Endometrial microvascular endothelial cells (primary cell): ENCODE data around the gene MOCS1. TPM values are rescaled to one million over a fixed set of nuclear protein-coding genes. Genes with fewer than 3 reads are reported as not detected.

Source experiments
- in situ Hi-C: cut with HindIII; loops from 2 replicates; pipeline ENCODE4 v1.10.0; 2017; ENCODE audit warnings: low sequenced_read_pairs, low pct_unique_long_range_greater_than_20kb; ENCODE audit errors: inconsistent ontology term
- total RNA-seq: library from RNA; depleted of rRNA; stranded (reverse); fragments of >200 nt; gene quantifications from one replicate; pipeline ENCODE4 v1.2.3, GENCODE V29; 2015; ENCODE audit errors: inconsistent ontology term

Gene MOCS1
- total RNA-seq, 1 donor from 2014 or later: 5.4 TPM

- in situ Hi-C loops: no loop called here
Measured at GRCh38 chr6:39929039-39929732, 5.1 kb downstream of the MOCS1 start.

DNA sequence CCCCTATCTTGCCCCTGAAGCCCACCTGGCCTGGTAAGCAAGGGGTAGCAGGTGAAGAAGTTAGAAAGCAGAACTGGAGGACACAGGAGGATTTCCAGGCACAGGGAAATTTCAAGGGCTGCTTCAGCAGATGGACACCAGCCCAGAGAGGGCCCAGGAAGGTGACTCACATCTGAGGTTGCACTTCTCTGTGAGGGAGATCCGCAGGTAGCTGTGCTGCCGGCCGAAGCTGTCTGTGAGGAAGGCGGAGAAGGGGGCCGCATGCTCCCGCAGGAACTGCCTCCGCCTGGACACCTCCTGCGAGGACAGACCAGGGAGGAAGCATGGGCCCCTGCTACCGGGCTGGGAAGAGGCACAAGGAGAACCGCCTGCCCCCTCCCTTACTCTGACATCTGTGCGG, 7.1 kb downstream of the MOCS1 start:
- in situ Hi-C loops: no loop called here

DNA sequence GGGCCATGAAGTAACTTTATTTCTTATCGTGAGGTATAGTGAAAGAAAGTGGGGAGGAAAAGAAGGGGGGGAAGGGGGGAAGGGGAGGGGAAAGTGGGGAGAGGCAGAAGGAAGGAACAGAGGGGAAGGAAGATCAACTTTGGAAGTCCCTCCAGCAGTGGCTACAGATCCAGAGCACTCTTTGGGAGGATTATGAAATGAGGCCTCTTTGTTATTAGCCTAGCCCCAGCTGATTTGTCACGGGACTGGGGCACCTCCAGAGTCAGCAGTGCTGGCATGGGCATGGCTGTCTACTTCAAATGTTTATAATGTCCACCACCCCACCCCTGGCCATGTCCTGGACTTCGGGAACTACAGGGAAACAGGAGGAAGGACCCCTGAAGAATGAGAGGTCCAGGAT, 7.6 kb downstream of the MOCS1 start:
- in situ Hi-C loops: no loop called here

GRCh38 chr6:39925931-39926290, 8.4 kb downstream of the MOCS1 start:
- in situ Hi-C loops: no loop called here

DNA sequence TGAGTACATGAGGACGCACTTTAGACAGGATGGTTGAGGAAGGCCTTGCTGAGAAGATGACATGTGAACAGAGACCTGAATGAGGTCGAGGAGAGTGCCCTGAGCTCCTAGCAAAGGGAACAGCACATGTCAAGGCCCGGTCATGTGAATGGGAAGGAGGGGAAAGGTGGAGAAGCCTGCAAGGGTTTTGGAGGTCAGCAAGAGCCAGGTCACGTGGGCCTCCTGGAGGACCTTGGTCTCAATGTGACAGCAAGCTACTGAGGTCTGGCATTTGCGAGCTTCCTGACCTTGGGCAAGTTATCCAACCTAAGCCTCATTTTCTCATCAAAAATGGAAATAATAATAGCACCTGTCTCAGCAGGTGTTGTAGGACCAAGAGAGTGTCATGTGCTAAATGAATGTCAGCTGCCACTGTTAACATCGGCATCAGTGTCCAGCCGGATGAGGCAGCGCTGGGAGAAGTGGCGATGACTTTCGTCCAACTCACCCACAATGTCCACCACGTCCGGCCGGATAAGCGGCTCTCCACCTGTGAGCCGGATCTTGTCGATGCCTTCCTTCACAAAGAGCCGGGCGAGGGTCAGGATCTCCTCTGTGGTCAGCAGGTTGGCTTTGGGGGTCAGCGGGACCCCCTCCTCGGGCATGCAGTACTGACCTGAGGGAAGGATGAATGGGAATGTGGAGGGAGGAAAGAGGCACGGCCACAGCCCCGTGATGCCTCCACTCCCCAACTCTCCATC, 8.9 kb downstream of the MOCS1 start:
- in situ Hi-C loops: no loop called here

GRCh38 chr6:39924283-39924682, 10.0 kb downstream of the MOCS1 start:
- in situ Hi-C loops: no loop called here

GRCh38 chr6:39923861-39924260, 10.4 kb downstream of the MOCS1 start:
- in situ Hi-C loops: no loop called here

- in situ Hi-C loops: no loop called here
Measured at GRCh38 chr6:39923394-39923793, 10.9 kb downstream of the MOCS1 start.

DNA sequence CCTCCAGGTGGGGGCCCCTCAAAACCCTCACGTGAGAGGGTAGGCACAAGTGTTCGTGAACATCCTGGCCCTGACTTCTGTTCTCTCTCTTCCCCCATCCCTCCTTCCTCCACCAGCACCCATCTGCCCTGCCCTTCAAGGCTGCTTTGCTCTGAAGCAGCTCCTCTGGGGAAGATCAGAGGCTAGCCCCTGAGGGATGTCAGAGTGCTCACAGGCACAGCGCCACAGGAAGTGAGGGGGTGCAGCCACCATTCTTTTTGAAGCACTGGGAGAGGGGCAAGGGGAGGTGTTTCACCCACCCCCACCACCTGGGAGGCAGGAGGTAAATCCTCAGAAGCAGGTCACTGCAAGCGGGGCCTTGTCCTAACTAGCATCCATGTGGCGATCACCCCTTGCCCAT, 11.4 kb downstream of the MOCS1 start:
- in situ Hi-C loops: no loop called here

DNA sequence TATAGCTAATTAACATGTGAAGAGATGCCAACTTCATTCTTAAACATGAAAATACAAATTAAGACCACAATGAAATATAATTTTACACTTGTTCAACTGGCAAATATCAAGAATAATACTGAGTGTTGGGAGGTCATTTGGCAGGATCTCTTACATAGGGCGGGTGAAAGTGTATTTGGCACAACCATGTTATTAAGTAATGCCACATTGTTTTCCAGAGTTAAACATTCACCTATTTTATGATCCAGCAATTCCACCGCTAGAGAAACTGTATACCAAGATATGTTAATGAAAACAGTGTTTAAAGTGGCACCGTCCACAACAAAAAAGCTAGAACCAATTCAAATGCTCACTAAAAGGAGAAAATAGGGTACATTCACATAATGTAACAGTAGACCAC, 14.1 kb downstream of the MOCS1 start:
- in situ Hi-C loops: no loop called here

GRCh38 chr6:39918831-39919230, 15.4 kb downstream of the MOCS1 start:
- in situ Hi-C loops: no loop called here

- in situ Hi-C loops: no loop called here
Measured at GRCh38 chr6:39917981-39918380, 16.3 kb downstream of the MOCS1 start.

GRCh38 chr6:39917329-39917728, 16.9 kb downstream of the MOCS1 start:
- in situ Hi-C loops: no loop called here

DNA sequence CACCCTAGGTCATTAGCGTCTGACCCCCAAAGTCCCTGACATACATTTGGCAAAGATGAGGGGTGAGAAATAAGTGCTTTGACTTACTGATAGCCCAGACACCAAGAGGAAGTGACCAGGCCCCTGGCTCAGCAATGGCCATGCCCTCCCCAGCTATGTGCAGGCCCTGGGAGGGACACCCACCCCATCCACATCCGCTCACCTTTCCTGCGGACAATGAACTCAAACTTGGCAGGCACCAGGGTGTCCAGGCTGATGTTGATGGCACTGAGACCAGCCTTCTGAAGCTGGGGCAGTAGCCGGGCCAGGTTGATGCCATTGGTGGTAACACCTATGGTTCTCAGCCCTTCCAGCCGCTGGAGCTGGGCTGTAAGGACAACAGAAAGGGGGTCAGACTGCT, 18.4 kb downstream of the MOCS1 start:
- in situ Hi-C loops: no loop called here

GRCh38 chr6:39914239-39914638, 20.0 kb downstream of the MOCS1 start:
- in situ Hi-C loops: no loop called here

GRCh38 chr6:39913391-39913916, 20.8 kb downstream of the MOCS1 start:
- in situ Hi-C loops: no loop called here

DNA sequence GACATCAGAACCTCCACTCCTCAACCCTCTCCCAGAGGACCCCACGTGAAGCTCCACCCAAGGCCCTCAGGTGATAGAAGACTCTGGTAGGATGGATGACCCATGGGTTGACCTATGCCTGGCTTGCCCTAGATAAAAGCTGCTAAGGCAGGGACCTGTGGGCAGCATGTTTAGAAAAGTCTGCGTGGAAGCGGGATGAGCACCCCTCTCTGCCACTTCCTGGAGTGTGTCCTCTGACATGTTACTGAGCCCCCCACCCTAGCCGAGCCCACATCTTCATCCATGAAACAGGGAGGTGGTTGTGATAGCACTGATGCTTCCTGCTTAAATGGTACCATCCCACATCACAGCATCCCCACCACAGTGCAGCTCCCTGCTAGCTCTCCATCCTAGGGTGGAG, 21.8 kb downstream of the MOCS1 start:
- in situ Hi-C loops: no loop called here

- in situ Hi-C loops: no loop called here
Measured at GRCh38 chr6:39911513-39912125, 22.6 kb downstream of the MOCS1 start.

GRCh38 chr6:39910744-39911143, 23.5 kb downstream of the MOCS1 start:
- in situ Hi-C loops: no loop called here

DNA sequence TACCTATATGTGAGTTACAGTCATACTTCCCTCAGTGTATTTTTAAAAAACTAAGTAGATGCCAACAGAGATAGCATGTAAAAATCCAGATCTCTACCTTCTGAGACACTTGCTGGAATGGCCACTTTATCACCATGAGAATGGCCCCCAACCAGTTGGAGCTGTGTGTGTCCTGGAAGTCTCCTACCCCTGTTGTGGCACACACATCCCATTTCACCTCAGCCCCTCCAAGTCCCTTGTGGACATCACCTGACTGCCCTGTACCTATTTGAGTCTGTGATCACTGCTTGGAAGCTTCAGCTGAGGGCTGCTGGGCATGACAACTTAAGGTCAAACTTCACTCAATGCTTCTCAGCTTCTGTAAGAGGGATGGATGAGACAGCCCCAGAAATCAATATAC, 24.1 kb downstream of the MOCS1 start:
- in situ Hi-C loops: no loop called here
